ENCODE results near the gene ZBTB8A.
A peak's percentile ranks its signal among the peaks of the same experiment; 100 is the strongest.
"Not testable (repeated sequence)": the region's sequence is repeated elsewhere in the genome, so short reads cannot be mapped to it uniquely, and the experiment has no call there.

The ZBTB8A gene

DNA sequence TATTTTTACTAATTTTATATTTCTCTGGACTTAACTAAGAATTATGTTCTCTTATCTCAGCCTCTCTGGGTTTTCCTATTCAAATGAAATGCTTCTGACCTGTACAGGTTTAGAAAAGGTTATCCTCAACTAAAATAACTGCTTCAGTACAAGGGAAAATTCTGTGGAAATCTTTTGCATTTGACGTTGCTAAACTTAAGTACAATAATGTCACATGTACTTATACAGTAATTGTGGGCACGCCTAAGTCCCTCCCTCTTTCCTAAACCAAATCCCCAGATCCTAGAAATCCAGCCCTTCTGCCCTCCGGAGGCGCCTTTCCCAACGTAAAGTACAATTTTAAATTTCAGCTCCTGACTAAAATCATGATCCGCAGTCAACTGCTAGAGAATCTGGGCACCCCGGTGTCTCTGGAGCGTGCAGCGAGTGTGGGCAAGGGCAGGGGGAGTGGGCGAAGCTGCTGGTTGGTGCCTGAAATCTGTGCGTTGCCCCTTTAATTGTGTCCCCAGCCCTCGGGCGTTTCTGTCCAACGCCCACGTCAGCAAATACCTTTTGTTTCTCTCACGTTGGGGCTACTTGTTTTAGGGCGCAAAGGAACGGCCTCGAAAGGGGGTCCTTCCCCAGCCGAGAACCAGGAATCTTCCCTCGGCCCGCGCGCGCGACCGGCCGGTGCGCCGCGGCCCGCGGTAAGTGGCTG is at the start of gene ZBTB8A:
Gene ZBTB8A (plus strand): TSS at position 541 of the 697 bp plus-strand sequence. CDS start 53,505 bp downstream, outside the sequence.
- DNase-seq: peak; percentile 48

- DNase-seq: no peak
These were observed 49.3 kb upstream of the ZBTB8A start for GRCh38 chr1:32489774-32490454.

GRCh38 chr1:32491386-32491785 is 47.8 kb upstream of the ZBTB8A start:
- DNase-seq: no peak

- no peak for DNase-seq
These were observed 45.0 kb upstream of the ZBTB8A start for GRCh38 chr1:32494196-32494595.

DNA sequence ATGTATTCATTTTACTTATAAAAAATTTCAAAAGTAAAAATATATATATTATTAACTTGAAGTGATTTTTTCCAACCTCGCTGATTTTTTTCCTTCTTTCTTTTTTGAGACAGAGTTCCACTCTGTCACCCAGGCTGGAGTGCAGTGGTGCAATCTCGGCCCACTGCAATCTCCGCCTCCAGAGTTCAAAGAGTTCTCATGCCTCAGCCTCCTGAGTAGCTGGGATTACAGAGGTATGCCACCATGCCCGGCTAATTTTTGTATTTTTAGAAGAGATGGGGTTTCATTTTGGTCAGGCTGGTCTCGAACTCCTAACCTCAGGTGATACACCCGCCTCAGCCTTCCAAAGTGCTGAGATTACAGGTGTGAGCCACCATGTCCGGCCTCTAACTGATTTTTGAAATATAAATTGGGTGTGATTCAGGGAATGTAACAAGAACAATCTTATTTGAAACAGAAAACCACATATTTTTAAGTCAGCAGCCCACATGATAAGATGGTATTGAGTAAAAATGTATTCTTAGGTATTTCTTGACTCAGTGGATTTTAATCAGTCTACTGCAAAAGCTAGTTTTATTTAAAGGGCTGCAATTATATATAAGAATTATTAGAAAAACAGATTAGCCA is 44.4 kb upstream of the ZBTB8A start:
- no peak for DNase-seq

DNA sequence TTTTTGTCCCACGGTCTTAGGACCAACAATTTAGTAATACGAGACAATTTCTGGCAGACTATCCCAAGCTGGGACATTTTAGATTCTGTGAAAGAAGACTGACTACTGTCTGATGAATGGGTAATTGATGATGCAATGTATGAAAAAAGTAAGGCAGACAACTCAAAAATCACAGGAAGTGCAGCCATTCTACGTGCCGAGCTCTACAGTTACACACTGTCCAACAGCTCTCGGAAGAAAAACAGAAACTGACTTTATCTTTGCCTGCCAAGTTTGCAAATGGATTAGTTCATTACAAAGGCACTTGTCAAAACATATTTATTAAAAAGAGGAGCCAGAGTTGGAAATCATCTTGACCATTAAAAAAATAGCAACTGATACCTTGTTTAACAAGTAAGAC is 43.1 kb upstream of the ZBTB8A start:
- DNase-seq: no peak

GRCh38 chr1:32498751-32499150 is 40.5 kb upstream of the ZBTB8A start:
- no peak for DNase-seq

GRCh38 chr1:32500387-32501209 is 38.6 kb upstream of the ZBTB8A start:
- DNase-seq: no peak

GRCh38 chr1:32501865-32502264 is 37.4 kb upstream of the ZBTB8A start:
- DNase-seq: no peak

DNA sequence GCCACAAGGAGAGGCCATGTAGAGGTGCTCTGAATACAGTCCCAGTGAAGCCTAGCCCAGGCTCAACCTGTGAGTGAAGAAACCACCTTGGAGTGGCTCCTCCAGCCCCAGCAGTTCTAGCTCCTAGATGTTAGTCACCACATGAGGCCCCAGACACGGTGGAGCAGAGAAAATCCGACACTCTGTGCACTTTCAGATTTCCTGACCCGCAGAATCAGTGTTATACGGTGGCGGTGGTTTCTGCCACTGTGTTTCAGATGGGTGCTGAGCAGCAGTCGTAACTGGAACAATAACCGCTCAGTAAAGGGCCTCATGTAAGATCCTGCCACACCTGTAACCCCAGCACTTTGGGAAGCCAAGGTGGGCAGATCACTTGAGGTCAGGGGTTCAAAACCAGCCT is 36.1 kb upstream of the ZBTB8A start:
- no peak for DNase-seq

- no peak for DNase-seq
These were observed 32.2 kb upstream of the ZBTB8A start for GRCh38 chr1:32507021-32507420.

GRCh38 chr1:32508761-32509160 is 30.5 kb upstream of the ZBTB8A start:
- no peak for DNase-seq

DNA sequence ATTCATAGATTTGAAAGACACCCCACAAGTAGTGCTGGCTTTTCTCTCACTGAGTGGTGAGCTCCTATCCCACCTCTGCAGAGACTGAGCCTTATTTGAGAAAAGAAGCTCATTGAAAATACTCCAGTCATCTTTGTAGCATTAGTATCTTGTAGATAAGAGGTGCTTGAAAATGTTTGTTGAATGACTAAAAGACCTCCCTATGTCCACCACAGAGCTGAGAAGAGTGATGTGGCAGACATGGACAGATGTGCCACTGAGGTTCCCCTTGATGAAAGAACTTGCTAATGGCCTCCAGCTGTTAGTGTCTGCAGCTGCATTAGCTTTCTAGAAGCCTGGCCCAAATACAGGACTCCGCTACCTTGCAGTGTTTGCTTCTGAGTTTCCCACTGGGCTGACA is 29.3 kb upstream of the ZBTB8A start:
- no peak for DNase-seq

DNA sequence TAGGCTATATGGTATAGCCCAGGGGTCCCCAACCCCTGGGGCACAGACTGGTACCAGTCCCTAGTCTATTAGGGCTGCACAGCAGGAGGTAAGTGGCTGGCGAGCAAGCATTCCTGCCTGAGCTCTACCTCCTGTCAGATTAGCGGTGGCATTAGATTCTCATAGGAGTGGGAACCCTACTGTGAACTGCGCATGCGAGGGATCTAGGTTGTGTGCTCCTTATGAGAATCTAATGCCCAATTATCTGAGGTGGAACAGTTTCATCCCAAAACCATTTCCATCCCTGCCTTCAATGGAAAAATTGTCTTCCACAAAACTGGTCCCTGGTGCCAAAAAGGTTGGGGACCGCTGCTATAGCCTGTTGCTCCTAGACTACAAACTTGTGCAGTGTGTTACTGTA is 22.8 kb upstream of the ZBTB8A start:
- no peak for DNase-seq

DNA sequence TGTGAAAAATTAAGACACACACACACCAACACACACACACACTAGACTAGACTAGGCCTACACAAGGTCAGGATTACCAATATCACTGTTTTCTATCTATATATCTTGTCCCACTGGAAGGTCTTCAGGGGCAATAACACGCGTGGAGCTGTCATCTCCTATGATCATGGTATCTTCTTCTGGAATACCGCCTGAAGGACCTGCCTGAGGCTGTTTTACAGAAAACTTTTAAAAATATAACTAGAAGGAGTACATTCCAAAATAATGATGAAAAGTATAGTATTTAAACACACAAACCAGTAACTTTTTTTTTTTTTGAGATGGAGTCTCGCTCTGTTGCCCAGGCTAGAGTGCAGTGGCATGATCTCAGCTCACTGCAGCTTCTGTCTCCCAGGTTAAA is 20.3 kb upstream of the ZBTB8A start:
- DNase-seq: no peak

DNA sequence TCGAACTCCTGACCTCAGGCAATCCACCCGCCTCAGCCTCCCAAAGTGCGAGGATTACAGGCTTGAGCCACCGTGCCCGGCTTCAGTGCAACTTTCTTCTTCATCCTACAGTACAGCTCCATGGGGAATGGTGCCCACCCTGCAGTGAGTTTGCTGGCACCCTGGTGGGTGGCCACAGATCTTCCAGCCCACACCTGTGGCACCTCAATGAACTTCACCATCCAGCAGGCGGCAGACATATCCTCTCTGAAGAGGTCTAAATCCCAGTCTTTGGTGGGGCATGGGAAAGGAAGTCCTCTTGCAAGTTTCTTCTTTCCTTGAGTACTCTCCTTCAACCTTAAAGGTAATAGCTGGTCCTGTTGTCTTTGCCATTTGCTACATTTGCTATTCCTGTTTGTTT is 18.1 kb upstream of the ZBTB8A start:
- no peak for DNase-seq

GRCh38 chr1:32525053-32525452 is 14.2 kb upstream of the ZBTB8A start:
- DNase-seq: no peak

- DNase-seq: no peak
These were observed 13.4 kb upstream of the ZBTB8A start for GRCh38 chr1:32525661-32526444.

DNA sequence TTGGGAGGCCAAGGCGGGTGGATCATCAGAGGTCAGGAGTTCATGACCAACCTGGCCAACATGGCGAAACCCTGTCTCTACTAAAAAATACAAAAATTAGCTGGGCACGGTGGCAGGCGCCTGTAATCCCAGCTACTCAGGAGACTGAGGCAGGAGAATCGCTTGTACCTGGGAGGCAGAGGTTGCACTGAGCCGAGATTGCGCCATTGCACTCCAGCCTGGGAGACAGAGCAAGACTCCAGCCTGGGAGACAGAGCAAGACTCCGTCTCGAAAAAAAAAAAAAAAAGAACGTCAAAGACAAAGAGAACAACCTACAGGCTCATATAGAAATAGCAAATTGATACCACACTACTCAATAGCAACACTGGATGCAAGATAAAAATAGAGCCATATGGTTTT is 10.7 kb upstream of the ZBTB8A start:
- not testable (repeated sequence) for DNase-seq

DNA sequence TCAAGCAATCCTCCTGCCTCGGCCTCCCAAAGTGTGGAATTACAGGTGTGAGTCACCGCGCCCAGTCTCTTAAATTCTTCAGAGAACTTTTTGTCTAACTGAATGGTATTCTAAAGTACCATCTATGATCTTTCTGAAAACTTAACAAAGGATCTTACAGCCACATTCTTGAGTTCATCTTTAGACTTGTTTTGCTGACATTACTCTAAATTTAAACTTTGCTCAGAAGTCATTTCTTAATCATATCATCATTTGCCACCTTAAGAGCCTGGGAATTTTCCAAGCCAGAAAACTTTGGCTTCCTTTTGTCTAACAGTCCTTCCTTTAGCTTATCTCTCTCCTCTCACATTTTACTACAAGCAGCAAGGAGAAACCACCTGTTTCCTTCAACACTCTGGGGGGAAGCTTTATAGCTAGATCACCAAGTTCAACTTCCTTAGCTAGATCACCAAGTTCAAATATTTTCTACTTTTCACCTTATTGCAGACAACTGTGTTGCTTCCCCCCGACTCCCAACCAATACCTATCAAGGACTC is 5.4 kb upstream of the ZBTB8A start:
- DNase-seq: no peak

DNA sequence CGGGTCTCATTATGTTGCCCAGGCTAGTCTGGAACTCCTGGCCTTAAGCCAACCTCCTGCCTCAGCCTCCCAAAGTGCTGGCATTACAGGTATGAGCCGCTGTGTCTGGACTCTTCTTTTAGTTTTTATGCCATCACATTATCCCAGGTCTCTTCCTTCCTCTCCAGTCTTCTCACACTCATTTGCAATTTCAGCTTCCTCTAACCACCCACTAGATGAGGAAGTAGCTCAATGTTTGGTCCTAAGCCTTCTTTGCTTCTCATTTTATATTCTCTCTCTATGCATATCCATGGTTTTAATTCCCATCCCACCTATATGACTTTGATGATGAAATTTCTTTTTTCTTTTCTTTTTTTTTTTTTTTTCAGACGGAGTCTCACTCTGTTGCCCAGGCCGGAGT is 3.1 kb upstream of the ZBTB8A start:
- no peak for DNase-seq

- DNase-seq: no peak
These were observed 2.5 kb upstream of the ZBTB8A start for GRCh38 chr1:32536764-32537163.

Data from NCI-H1417 treated with DMSO at 0.1 percent for 48 hours (cell line).